Neural cell (in vitro differentiated cells): Measurements from ENCODE around the gene IFTAP.
"Not testable (repeated sequence)": the region's sequence is repeated elsewhere in the genome, so short reads cannot be mapped to it uniquely, and the experiment has no call there.

Experiments
- EP300 ChIP-seq: fragments of 450-650 bp; conservative IDR thresholded peaks from 2 replicates; pipeline ENCODE4 v1.6.1; 2014; ENCODE audit warnings: antibody characterized with exemption, mild to moderate bottlenecking, moderate library complexity; ENCODE audit not compliant: poor library complexity, severe bottlenecking
- MXI1 ChIP-seq: fragments of 450-650 bp; conservative IDR thresholded peaks from 2 replicates; pipeline ENCODE4 v1.6.1; 2014; ENCODE audit warnings: antibody characterized with exemption, mild to moderate bottlenecking; ENCODE audit not compliant: poor library complexity, severe bottlenecking
- POLR2AphosphoS5 ChIP-seq: IDR thresholded peaks from 2 replicates; pipeline ENCODE4 v1.6.1; 2012
- RAD21 ChIP-seq: fragments of 450-650 bp; conservative IDR thresholded peaks from 2 replicates; pipeline ENCODE4 v1.6.1; 2014; ENCODE audit warnings: antibody characterized with exemption, mild to moderate bottlenecking, moderate library complexity
- TAF1 ChIP-seq: IDR thresholded peaks from 2 replicates; pipeline ENCODE4 v1.6.1; 2012; ENCODE audit warnings: low read depth
- TF ChIP-seq, protein P1 (sequence below): fragments of 450-650 bp; IDR thresholded peaks from 2 replicates; pipeline ENCODE4 v1.5.1; 2014; ENCODE audit warnings: antibody characterized with exemption, mild to moderate bottlenecking, moderate library complexity; ENCODE audit not compliant: poor library complexity, severe bottlenecking

DNA sequence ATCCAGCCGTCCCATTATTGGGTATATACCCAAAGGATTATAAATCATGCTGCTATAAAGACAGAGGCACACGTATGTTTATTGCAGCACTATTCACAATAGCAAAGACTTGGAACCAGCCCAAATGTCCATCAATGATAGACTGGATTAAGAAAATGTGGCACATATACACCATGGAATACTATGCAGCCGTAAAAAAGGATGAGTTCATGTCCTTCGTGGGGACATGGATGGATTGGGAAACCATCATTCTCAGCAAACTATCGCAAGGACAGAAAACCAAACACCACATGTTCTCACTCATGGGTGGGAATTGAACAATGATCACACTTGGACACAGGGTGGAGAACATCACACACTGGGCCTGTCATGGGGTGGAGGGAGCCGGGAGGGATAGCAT is 85.2 kb downstream of the IFTAP start:
- TF ChIP-seq, protein P1, sequence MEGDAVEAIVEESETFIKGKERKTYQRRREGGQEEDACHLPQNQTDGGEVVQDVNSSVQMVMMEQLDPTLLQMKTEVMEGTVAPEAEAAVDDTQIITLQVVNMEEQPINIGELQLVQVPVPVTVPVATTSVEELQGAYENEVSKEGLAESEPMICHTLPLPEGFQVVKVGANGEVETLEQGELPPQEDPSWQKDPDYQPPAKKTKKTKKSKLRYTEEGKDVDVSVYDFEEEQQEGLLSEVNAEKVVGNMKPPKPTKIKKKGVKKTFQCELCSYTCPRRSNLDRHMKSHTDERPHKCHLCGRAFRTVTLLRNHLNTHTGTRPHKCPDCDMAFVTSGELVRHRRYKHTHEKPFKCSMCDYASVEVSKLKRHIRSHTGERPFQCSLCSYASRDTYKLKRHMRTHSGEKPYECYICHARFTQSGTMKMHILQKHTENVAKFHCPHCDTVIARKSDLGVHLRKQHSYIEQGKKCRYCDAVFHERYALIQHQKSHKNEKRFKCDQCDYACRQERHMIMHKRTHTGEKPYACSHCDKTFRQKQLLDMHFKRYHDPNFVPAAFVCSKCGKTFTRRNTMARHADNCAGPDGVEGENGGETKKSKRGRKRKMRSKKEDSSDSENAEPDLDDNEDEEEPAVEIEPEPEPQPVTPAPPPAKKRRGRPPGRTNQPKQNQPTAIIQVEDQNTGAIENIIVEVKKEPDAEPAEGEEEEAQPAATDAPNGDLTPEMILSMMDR, result not testable (repeated sequence)
- not testable (repeated sequence) for TF ChIP-seq POLR2AphosphoS5, EP300, MXI1, RAD21, TAF1
